Adrenal gland (tissue), 12 donors: Measurements from ENCODE around the gene TSPAN33. TPM values are rescaled to one million over a fixed set of nuclear protein-coding genes. Genes with fewer than 3 reads are reported as not detected.
"Not testable (repeated sequence)": the region's sequence is repeated elsewhere in the genome, so short reads cannot be mapped to it uniquely, and the experiment has no call there.

ENCODE experiments used
- DNase-seq, 7 donors: peaks; one replicate each; pipeline ENCODE4 v3.0.0-alpha.2; 2019 to 2020
- H3K27ac ChIP-seq, 5 donors: fragments of 200-600 bp; sonication (generic) in 4 of 5; 1 replicate in 3 of 5; 2 replicates in 2 of 5; pipeline versions ENCODE4 v1.5.1 to v1.8.0; 2016 to 2020; ENCODE audit warnings: mild to moderate bottlenecking in 1 of 5
- H3K27me3 ChIP-seq: fragments of 200-600 bp; 2 replicates; pipeline ENCODE4 v1.8.0; 2021
- H3K36me3 ChIP-seq, 2 donors: fragments of 200-600 bp; replicated peaks in 1 of 2; 1 replicate in 1 of 2; 2 replicates in 1 of 2; pipeline versions ENCODE4 v1.5.1 to v1.8.0; 2018 to 2022
- H3K4me1 ChIP-seq, 2 donors: fragments of 200-600 bp; replicated peaks in 1 of 2; 1 replicate in 1 of 2; 2 replicates in 1 of 2; pipeline versions ENCODE4 v1.5.1 to v1.8.0; 2018 to 2021
- H3K4me3 ChIP-seq, 4 donors: fragments of 200-600 bp; sonication (generic) in 3 of 4; one replicate each; pipeline ENCODE4 v1.5.1; 2016 to 2018
- H3K9me3 ChIP-seq, 3 donors: fragments of 200-600 bp; sonication (generic) in 1 of 3; replicated peaks in 1 of 3; 1 replicate in 2 of 3; 2 replicates in 1 of 3; pipeline versions ENCODE4 v1.5.1 to v1.8.0; 2016 to 2021
- CTCF ChIP-seq, 6 experiments: fragments of 450-650 bp in 4 of 6; fragments of 200-600 bp in 2 of 6; sonication (generic) in 1 of 6; IDR thresholded peaks; 1 replicate in 5 of 6; 2 replicates in 1 of 6; pipeline versions ENCODE4 v1.5.1 to v1.8.0; 2016 to 2021; ENCODE audit warnings: antibody characterized with exemption in 6 of 6, mild to moderate bottlenecking in 2 of 6, moderate library complexity in 1 of 6
- POLR2A ChIP-seq, 2 donors: fragments of 450-650 bp; IDR thresholded peaks; one replicate each; pipeline ENCODE4 v1.6.1; 2017; ENCODE audit warnings: antibody characterized with exemption in 2 of 2, mild to moderate bottlenecking in 2 of 2, moderate library complexity in 1 of 2
- WGBS, 4 donors: extraction: QIAGEN DNeasy Blood & Tissue Kit in 2 of 4; methylation state at CpG; one replicate each; pipeline versions ENCODE4 v1.1.5 to v1.1.7; 2013 to 2017; 5-methylcytosine and 5-hydroxymethylcytosine counted together
- intact Hi-C, 2 donors: fragments of 100-400 bp; cut with DNase I; formaldehyde crosslinking; loops; one replicate each; pipeline versions ENCODE4 v1.14.1 to v1.15.0; 2022 to 2023
- polyA plus RNA-seq, 3 donors: library from polyadenylated mRNA; stranded (reverse); fragments of 200-250 nt in 2 of 3; fragments of 350-450 nt in 1 of 3; fragmentation: Illumina TruSeq in 1 of 3; extraction: RNeasy Lipid Tissue Mini Kit (QIAGEN cat#74804) in 1 of 3; gene quantifications; one replicate each; pipeline ENCODE4 v1.2.3, GENCODE V29; 2013 to 2014
- total RNA-seq, 9 donors: library from RNA; depleted of rRNA in 4 of 9; stranded (reverse); fragments of >200 nt in 4 of 9; fragments of 120-200 nt in 1 of 9; fragmentation: NEBNext Ultra II Directional in 1 of 9; extraction: Animal tissue kit (Norgen Biotek cat#: 25700) in 1 of 9; gene quantifications; one replicate each; pipeline versions ENCODE4 v1.1.0 to v1.2.4, GENCODE V29; 2013 to 2023
- donor health status: healthy with polysubstance abuse.
- donor health status: Bipolar disorder and iron deficiency.
- donor health status: DM: yes; HTN: yes; CAD: no.
- donor health status: DM: no; HTN: no; CAD: no.
- donor health status: DM: no; HTN: no; CAD: no.
- donor health status: DM: yes; HTN: yes; CAD: no.

TSPAN33 gene
- total and polyA plus RNA-seq, 12 donors: 1.8 to 20.0 (median 10.1) TPM

- DNase-seq: no peak
- intact Hi-C loops: no loop called here
These were observed 23.9 kb downstream of the TSPAN33 start for GRCh38 chr7:129168231-129169021.

DNA sequence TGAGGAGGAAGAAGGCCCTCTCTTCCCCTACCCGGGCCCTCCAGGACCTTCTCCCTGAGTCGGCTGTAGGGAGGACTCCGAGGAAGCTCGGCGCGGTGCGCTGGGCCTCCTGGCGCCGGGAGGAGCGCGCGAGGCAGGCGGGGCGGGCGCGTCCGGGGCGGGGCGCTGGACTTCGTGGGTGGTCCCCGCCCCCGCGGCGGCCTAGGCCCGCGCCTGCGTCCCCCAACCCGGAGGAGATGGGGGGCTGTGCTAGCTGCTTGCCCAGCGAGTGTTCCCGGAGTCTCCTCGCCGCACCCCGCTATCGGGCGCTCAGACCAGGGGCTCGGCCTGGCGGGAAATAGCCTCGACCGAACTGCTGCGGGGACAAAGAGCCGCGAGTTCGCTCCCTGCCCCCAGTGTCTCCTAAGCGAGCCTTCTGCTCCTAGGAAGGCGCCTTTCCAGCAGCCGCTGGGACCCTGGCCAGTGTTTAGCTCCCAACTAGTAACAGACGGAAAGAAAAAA, 24.7 kb downstream of the TSPAN33 start:
- intact Hi-C loops: no loop called here
- Histone ChIP-seq H3K9me3 (no peaks in the 10 kb centered on the region), H3K36me3 (no peaks in the 10 kb centered on the region), H3K27me3 (no peaks in the 10 kb centered on the region), H3K4me3 (peak overlapping the region in 2 of 4 donors; percentile 15 to 49), H3K4me1 (peaks cover 0 to 7% of the 10 kb centered on the region in 2 donors), H3K27ac (peak overlapping the region in 2 of 5 donors; percentile 76 to 81)
- WGBS, 4 donors: 4 to 23% (median 6%) methylated on average over 10 to 47 of the region's 47 CpGs
- TF ChIP-seq POLR2A (IDR thresholded peaks at IDR 0.05): no peak
- TF ChIP-seq CTCF (IDR thresholded peaks at IDR 0.05): no peak
- peak in 4 of 7 donors; percentile 30 to 34 (median 32) for DNase-seq

More at GRCh38 chr7:129168231-129169021, 23.9 kb downstream of the TSPAN33 start:
- H3K27me3 ChIP-seq: no peaks in the 10 kb centered on the region
- TF ChIP-seq POLR2A (IDR thresholded peaks at IDR 0.05): no peak
- no peak for TF ChIP-seq CTCF (IDR thresholded peaks at IDR 0.05)
- peaks cover 0 to 7% of the 10 kb centered on the region in 2 donors for H3K4me1 ChIP-seq
- no peaks in the 10 kb centered on the region for H3K9me3 ChIP-seq
- peak overlapping the region in 1 of 4 donors; percentile 49 for H3K4me3 ChIP-seq
- no peaks in the 10 kb centered on the region for H3K36me3 ChIP-seq
- peak overlapping the region in 2 of 5 donors; percentile 76 to 81 for H3K27ac ChIP-seq
- WGBS, 4 donors: 52 to 56% (median 54%) methylated on average over 18 to 20 of the region's 20 CpGs

DNA sequence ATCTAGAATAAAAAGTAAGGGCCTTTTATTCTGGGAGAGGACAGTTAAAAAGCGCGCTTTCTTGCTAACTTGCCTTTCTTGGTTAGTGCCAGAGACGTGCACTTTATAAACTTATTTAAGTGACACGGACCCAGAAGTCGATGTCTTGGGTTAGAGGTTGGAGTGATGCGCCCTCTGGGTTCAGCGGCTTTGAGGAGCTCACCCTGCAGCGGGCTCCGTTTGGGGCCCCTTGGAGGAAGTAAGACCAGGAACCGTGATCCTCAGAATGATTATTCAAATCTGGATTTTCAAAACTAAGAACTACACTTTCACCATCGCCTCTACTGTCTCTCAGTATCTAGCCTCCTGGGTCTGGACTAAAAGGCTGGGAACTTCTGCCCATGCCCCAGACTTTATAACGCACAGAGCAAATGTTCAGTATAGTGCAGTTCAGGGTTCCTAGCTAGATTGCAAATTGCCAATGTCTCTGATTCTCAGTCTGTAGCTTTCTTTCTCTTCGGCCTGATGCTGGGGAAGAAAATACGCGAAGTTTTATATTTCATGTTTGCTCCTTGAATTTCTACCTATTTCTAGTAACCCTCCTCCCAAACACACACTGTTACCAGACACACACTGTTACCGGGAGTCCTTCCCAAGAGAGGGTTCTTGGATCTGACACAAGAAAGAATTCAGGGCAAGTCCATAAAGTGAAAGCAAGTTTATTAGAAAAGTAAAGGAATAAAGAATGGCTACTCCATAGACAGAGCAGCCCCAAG, 25.4 kb downstream of the TSPAN33 start:
- Histone ChIP-seq H3K9me3 (no peaks in the 10 kb centered on the region), H3K4me1 (peaks cover 0 to 7% of the 10 kb centered on the region in 2 donors), H3K36me3 (no peaks in the 10 kb centered on the region), H3K4me3 (peak overlapping the region in 2 of 4 donors; percentile 15 to 49), H3K27me3 (no peaks in the 10 kb centered on the region), H3K27ac (peak overlapping the region in 2 of 5 donors; percentile 76 to 81)
- no peak for DNase-seq
- WGBS, 4 donors: 63 to 67% (median 64%) methylated on average over 16 of the region's 16 CpGs
- intact Hi-C loops: no loop called here
- no peak for TF ChIP-seq POLR2A (IDR thresholded peaks at IDR 0.05)
- no peak for TF ChIP-seq CTCF (IDR thresholded peaks at IDR 0.05)

GRCh38 chr7:129170441-129171021, 26.0 kb downstream of the TSPAN33 start:
- Histone ChIP-seq H3K27me3 (no peaks in the 10 kb centered on the region), H3K4me1 (peaks cover 0 to 7% of the 10 kb centered on the region in 2 donors), H3K27ac (peak overlapping the region in 1 of 5 donors; percentile 81), H3K36me3 (no peaks in the 10 kb centered on the region), H3K9me3 (no peaks in the 10 kb centered on the region), H3K4me3 (no peak overlapping the region)
- no peak for DNase-seq
- WGBS, 4 donors: 88 to 94% (median 92%) methylated on average over 11 of the region's 11 CpGs
- intact Hi-C loops: no loop called here
- TF ChIP-seq CTCF (IDR thresholded peaks at IDR 0.05) (no peak), POLR2A (IDR thresholded peaks at IDR 0.05) (no peak)

DNA sequence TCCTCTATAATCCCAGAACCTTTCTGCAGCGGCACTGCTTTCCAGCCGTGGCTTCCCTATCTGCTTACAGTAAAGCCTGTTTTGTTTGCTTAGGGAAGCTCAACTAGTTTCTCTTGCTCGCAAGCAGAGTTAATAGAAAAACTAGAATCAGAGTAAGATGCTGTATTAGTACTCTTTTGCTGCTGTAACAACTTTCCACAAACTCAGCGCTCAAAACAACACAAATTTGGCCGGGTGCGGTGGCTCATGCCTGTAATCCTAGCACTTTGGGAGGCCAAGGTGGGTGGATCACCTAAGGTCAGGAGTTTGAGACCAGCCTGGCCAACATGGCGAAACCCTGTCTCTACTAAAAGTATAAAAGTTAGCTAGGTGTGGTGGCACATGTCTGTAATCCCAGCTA, 29.4 kb downstream of the TSPAN33 start:
- 90 to 95% (median 94%) methylated on average over 7 of the region's 7 CpGs for WGBS, 4 donors
- H3K27me3 ChIP-seq, intact Hi-C loops, H3K4me3 ChIP-seq, H3K36me3 ChIP-seq, H3K27ac ChIP-seq, DNase-seq, H3K4me1 ChIP-seq, H3K9me3 ChIP-seq: not testable (repeated sequence)
